ENCODE measurements around the gene RNF149.
"Not testable (repeated sequence)": the region's sequence is repeated elsewhere in the genome, so short reads cannot be mapped to it uniquely, and the experiment has no call there.

Gene RNF149

GRCh38 chr2:101330253-101330933 lies 21.9 kb upstream of the RNF149 start:
- DNase-seq = no peak

- no peak for DNase-seq
Measured at GRCh38 chr2:101329026-101329425, 20.5 kb upstream of the RNF149 start.

- peak; percentile 100 for DNase-seq
Measured at GRCh38 chr2:101328474-101329007, 20.0 kb upstream of the RNF149 start.

- DNase-seq = no peak
Measured at GRCh38 chr2:101327863-101328394, 19.4 kb upstream of the RNF149 start.

GRCh38 chr2:101325425-101325824 lies 16.9 kb upstream of the RNF149 start:
- peak; percentile 31 for DNase-seq

GRCh38 chr2:101316568-101316967 lies 8.1 kb upstream of the RNF149 start:
- not testable (repeated sequence) for DNase-seq

GRCh38 chr2:101311696-101312017 lies 3.2 kb upstream of the RNF149 start:
- no peak for DNase-seq

GRCh38 chr2:101310834-101311695 lies 2.6 kb upstream of the RNF149 start:
- no peak for DNase-seq

GRCh38 chr2:101310090-101310833 lies 1.8 kb upstream of the RNF149 start:
- no peak for DNase-seq

GRCh38 chr2:101307950-101308431 lies 510 bp downstream of the RNF149 start:
- DNase-seq = no peak

GRCh38 chr2:101307503-101307902 lies 998 bp downstream of the RNF149 start:
- no peak for DNase-seq

GRCh38 chr2:101306410-101306809 lies 2.1 kb downstream of the RNF149 start:
- no peak for DNase-seq

- no peak for DNase-seq
Measured at GRCh38 chr2:101305492-101306078, 2.9 kb downstream of the RNF149 start.

- DNase-seq = no peak
Measured at GRCh38 chr2:101305035-101305434, 3.5 kb downstream of the RNF149 start.

GRCh38 chr2:101303688-101304087 lies 4.8 kb downstream of the RNF149 start:
- DNase-seq = no peak

GRCh38 chr2:101302016-101302415 lies 6.5 kb downstream of the RNF149 start:
- no peak for DNase-seq

- DNase-seq = no peak
Measured at GRCh38 chr2:101300836-101301235, 7.7 kb downstream of the RNF149 start.

- DNase-seq = no peak
Measured at GRCh38 chr2:101300164-101300563, 8.3 kb downstream of the RNF149 start.

GRCh38 chr2:101299604-101300003 lies 8.9 kb downstream of the RNF149 start:
- no peak for DNase-seq

GRCh38 chr2:101297383-101297782 lies 11.1 kb downstream of the RNF149 start:
- no peak for DNase-seq

- DNase-seq = no peak
Measured at GRCh38 chr2:101296371-101296770, 12.1 kb downstream of the RNF149 start.

GRCh38 chr2:101295895-101296294 lies 12.6 kb downstream of the RNF149 start:
- no peak for DNase-seq

- DNase-seq = no peak
Measured at GRCh38 chr2:101294861-101295260, 13.6 kb downstream of the RNF149 start.
